Hematopoietic multipotent progenitor cell treated with erythropoietin and hydrocortisone succinate and interleukin-3 and kit ligand, for 4 days (in vitro differentiated cells): ENCODE data around the gene ZFHX3.
"Not testable (repeated sequence)": the region's sequence is repeated elsewhere in the genome, so short reads cannot be mapped to it uniquely, and the experiment has no call there.

ENCODE experiments used
- DNase-seq: peaks from one replicate; pipeline ENCODE4 v3.0.0-alpha.2; 2015

ZFHX3 gene

GRCh38 chr16:73047536-73048291 is at the start of gene ZFHX3:
Gene ZFHX3, minus strand, starts transcription at chr16:73048128. Its CDS starts 87,983 bp downstream, at chr16:72960145.
- DNase-seq: peak; percentile 78

- DNase-seq: no peak
Observed at GRCh38 chr16:73096510-73096909, 48.6 kb upstream of the ZFHX3 start.

GRCh38 chr16:73095885-73096421 is 48.0 kb upstream of the ZFHX3 start:
- DNase-seq: no peak

GRCh38 chr16:73095142-73095820 is 47.4 kb upstream of the ZFHX3 start:
- DNase-seq: no peak

GRCh38 chr16:73094371-73094770 is 46.4 kb upstream of the ZFHX3 start:
- DNase-seq: no peak

GRCh38 chr16:73093146-73094144 is 45.5 kb upstream of the ZFHX3 start:
- DNase-seq: no peak

GRCh38 chr16:73092236-73092781 is 44.4 kb upstream of the ZFHX3 start:
- DNase-seq: no peak

- no peak for DNase-seq
Observed at GRCh38 chr16:73091174-73091573, 43.2 kb upstream of the ZFHX3 start.

GRCh38 chr16:73089420-73089819 is 41.5 kb upstream of the ZFHX3 start:
- no peak for DNase-seq

GRCh38 chr16:73086108-73086507 is 38.2 kb upstream of the ZFHX3 start:
- peak; percentile 58 for DNase-seq

- no peak for DNase-seq
Observed at GRCh38 chr16:73083271-73083670, 35.3 kb upstream of the ZFHX3 start.

- not testable (repeated sequence) for DNase-seq
Observed at GRCh38 chr16:73082634-73083051, 34.7 kb upstream of the ZFHX3 start.

GRCh38 chr16:73080931-73081330 is 33.0 kb upstream of the ZFHX3 start:
- DNase-seq: no peak

GRCh38 chr16:73076324-73076810 is 28.4 kb upstream of the ZFHX3 start:
- no peak for DNase-seq

GRCh38 chr16:73074382-73074781 is 26.5 kb upstream of the ZFHX3 start:
- no peak for DNase-seq

- not testable (repeated sequence) for DNase-seq
Observed at GRCh38 chr16:73072051-73072450, 24.1 kb upstream of the ZFHX3 start.

- no peak for DNase-seq
Observed at GRCh38 chr16:73071131-73071940, 23.4 kb upstream of the ZFHX3 start.

GRCh38 chr16:73069581-73070262 is 21.8 kb upstream of the ZFHX3 start:
- DNase-seq: no peak

GRCh38 chr16:73068541-73069401 is 20.8 kb upstream of the ZFHX3 start:
- DNase-seq: peak; percentile 44
